H9 (cell line): Measurements from ENCODE around the gene TRIM44. TPM values are rescaled to one million over a fixed set of nuclear protein-coding genes. Genes with fewer than 3 reads are reported as not detected.

ENCODE experiments used
- DNase-seq: peaks from one replicate; pipeline ENCODE4 v3.0.0-alpha.2; 2017
- H2AFZ ChIP-seq: one replicate; pipeline ENCODE4 v1.6.1; 2013; ENCODE audit warnings: mild to moderate bottlenecking, low read length, control low read depth, moderate library complexity
- H2AK5ac ChIP-seq: 2 replicates; pipeline ENCODE4 v1.6.1; 2013; ENCODE audit warnings: low read length, control low read depth, mixed read lengths; ENCODE audit not compliant: insufficient read length
- H2BK120ac ChIP-seq: one replicate; pipeline ENCODE4 v1.6.1; 2013; ENCODE audit warnings: low read depth, mild to moderate bottlenecking, low read length, control low read depth, inconsistent platforms; ENCODE audit not compliant: poor library complexity, severe bottlenecking
- H2BK12ac ChIP-seq: 2 replicates; pipeline ENCODE4 v1.6.1; 2013; ENCODE audit warnings: low read length, control low read depth, mixed read lengths, low read depth; ENCODE audit not compliant: insufficient read length
- H2BK15ac ChIP-seq: 2 replicates; pipeline ENCODE4 v1.6.1; 2013; ENCODE audit warnings: low read depth, low read length, control low read depth
- H2BK20ac ChIP-seq: one replicate; pipeline ENCODE4 v1.6.1; 2013; ENCODE audit warnings: low read depth, mild to moderate bottlenecking, low read length, control low read depth, inconsistent platforms; ENCODE audit not compliant: poor library complexity, severe bottlenecking
- H2BK5ac ChIP-seq: 2 replicates; pipeline ENCODE4 v1.6.1; 2013; ENCODE audit warnings: low read length, control low read depth, mixed read lengths; ENCODE audit not compliant: insufficient read length
- H3K14ac ChIP-seq: 2 replicates; pipeline ENCODE4 v1.6.1; 2013; ENCODE audit warnings: low read length, control low read depth; ENCODE audit not compliant: insufficient read depth
- H3K18ac ChIP-seq: 2 replicates; pipeline ENCODE4 v1.6.1; 2013; ENCODE audit warnings: low read depth, mild to moderate bottlenecking, mixed read lengths, low read length, control low read depth; ENCODE audit not compliant: insufficient read length
- H3K23ac ChIP-seq: 2 replicates; pipeline ENCODE4 v1.6.1; 2013; ENCODE audit warnings: low read length, control low read depth, mixed read lengths, low read depth; ENCODE audit not compliant: insufficient read length
- H3K23me2 ChIP-seq: 2 replicates; pipeline ENCODE4 v1.6.1; 2013; ENCODE audit warnings: low read depth, mild to moderate bottlenecking, mixed read lengths, low read length, control low read depth; ENCODE audit not compliant: insufficient read length, poor library complexity, severe bottlenecking
- H3K27ac ChIP-seq: 2 replicates; pipeline ENCODE4 v1.5.1; 2013; ENCODE audit warnings: low read length, control low read depth, mixed read lengths, low read depth; ENCODE audit not compliant: insufficient read length
- H3K27me3 ChIP-seq: 2 replicates; pipeline ENCODE4 v1.6.1; 2013; ENCODE audit warnings: low read length, control low read depth, inconsistent platforms; ENCODE audit not compliant: insufficient read depth
- H3K4ac ChIP-seq: 2 replicates; pipeline ENCODE4 v1.6.1; 2013; ENCODE audit warnings: low read depth, mild to moderate bottlenecking, control low read depth, inconsistent platforms, low read length, moderate library complexity
- H3K4me1 ChIP-seq: 2 replicates; pipeline ENCODE4 v1.6.1; 2013; ENCODE audit warnings: low read length, control low read depth, inconsistent platforms; ENCODE audit not compliant: insufficient read depth
- H3K4me2 ChIP-seq: 2 replicates; pipeline ENCODE4 v1.6.1; 2013; ENCODE audit warnings: low read length, control low read depth, mixed read lengths; ENCODE audit not compliant: insufficient read length, insufficient read depth
- H3K56ac ChIP-seq: 2 replicates; pipeline ENCODE4 v1.6.1; 2013; ENCODE audit warnings: low read depth, mild to moderate bottlenecking, mixed read lengths, low read length, control low read depth; ENCODE audit not compliant: insufficient read length
- H3K79me1 ChIP-seq: 2 replicates; pipeline ENCODE4 v1.6.1; 2013; ENCODE audit warnings: low read depth, mild to moderate bottlenecking, moderate library complexity, low read length, control low read depth, inconsistent platforms; ENCODE audit not compliant: insufficient read depth, poor library complexity, severe bottlenecking
- H3K79me2 ChIP-seq: 2 replicates; pipeline ENCODE4 v1.6.1; 2013; ENCODE audit warnings: low read length, control low read depth, inconsistent platforms; ENCODE audit not compliant: insufficient read depth
- H3K9ac ChIP-seq: 2 replicates; pipeline ENCODE4 v1.6.1; 2013; ENCODE audit warnings: low read length, control low read depth, mixed read lengths; ENCODE audit not compliant: insufficient read length; ENCODE audit errors: extremely low read depth
- H3K9me3 ChIP-seq: one replicate; pipeline ENCODE4 v1.6.1; 2013; ENCODE audit warnings: low read depth, low read length, inconsistent platforms; ENCODE audit not compliant: control insufficient read depth
- H3T11ph ChIP-seq: one replicate; pipeline ENCODE4 v1.6.1; 2013; ENCODE audit warnings: mild to moderate bottlenecking, low read length, control low read depth, inconsistent platforms
- H4K20me1 ChIP-seq: one replicate; pipeline ENCODE4 v1.6.1; 2013; ENCODE audit not compliant: control insufficient read depth, insufficient read length, insufficient read depth
- H4K5ac ChIP-seq: 2 replicates; pipeline ENCODE4 v1.6.1; 2013; ENCODE audit warnings: low read depth, mild to moderate bottlenecking, mixed read lengths, low read length, control low read depth; ENCODE audit not compliant: insufficient read length
- H4K8ac ChIP-seq: replicated peaks from 2 replicates; pipeline ENCODE4 v1.6.1; 2013; ENCODE audit warnings: low read length, control low read depth, mixed read lengths, low read depth; ENCODE audit not compliant: insufficient read length
- H4K91ac ChIP-seq: 2 replicates; pipeline ENCODE4 v1.6.1; 2013; ENCODE audit warnings: low read depth, mild to moderate bottlenecking, moderate library complexity, mixed read lengths, low read length, control low read depth; ENCODE audit not compliant: insufficient read length
- H3K27ac Mint-ChIP-seq, 3 experiments: 2 replicates in 2 of 3; 3 replicates in 1 of 3; pipeline ENCODE4 v1.8.0; 2020 to 2021; ENCODE audit warnings: mixed read lengths in 3 of 3, mild to moderate bottlenecking in 1 of 3, moderate library complexity in 1 of 3
- H3K27me3 Mint-ChIP-seq: 2 replicates; pipeline ENCODE4 v1.8.0; 2021; ENCODE audit warnings: low read depth, mild to moderate bottlenecking, moderate library complexity, mixed read lengths
- H3K36me3 Mint-ChIP-seq, 3 experiments: 2 replicates in 2 of 3; 3 replicates in 1 of 3; pipeline ENCODE4 v1.8.0; 2020 to 2021; ENCODE audit warnings: low read depth in 3 of 3, mixed read lengths in 3 of 3; ENCODE audit not compliant: insufficient read depth in 1 of 3
- H3K4me1 Mint-ChIP-seq, 2 experiments: 2 replicates each; pipeline ENCODE4 v1.8.0; 2020; ENCODE audit warnings: mixed read lengths in 2 of 2
- H3K4me3 Mint-ChIP-seq, 2 experiments: 2 replicates in 1 of 2; 3 replicates in 1 of 2; pipeline ENCODE4 v1.8.0; 2020 to 2021; ENCODE audit warnings: mild to moderate bottlenecking in 2 of 2, mixed read lengths in 2 of 2, moderate library complexity in 1 of 2
- H3K9me3 Mint-ChIP-seq, 2 experiments: 2 replicates in 1 of 2; 3 replicates in 1 of 2; pipeline ENCODE4 v1.8.0; 2020; ENCODE audit warnings: mild to moderate bottlenecking in 2 of 2, mixed read lengths in 2 of 2, moderate library complexity in 1 of 2
- WGBS: extraction: QIAGEN DNeasy Blood & Tissue Kit; methylation state at CpG from one replicate; pipeline ENCODE4 v1.1.7; 2013; ENCODE audit warnings: missing lambda C conversion rate, low lambda C conversion rate, mixed read lengths; ENCODE audit not compliant: insufficient read length; ENCODE audit errors: extremely low coverage; 5-methylcytosine and 5-hydroxymethylcytosine counted together
- total RNA-seq: library from RNA; stranded (reverse); gene quantifications from 2 replicates; pipeline ENCODE4 v1.2.1, GENCODE V29; 2021
- TF ChIP-seq, protein P1 (sequence below): fragments of 200-600 bp; sonication (generic); conservative IDR thresholded peaks from 3 replicates; pipeline ENCODE4 v1.8.0; 2021; ENCODE audit warnings: antibody characterized with exemption, mild to moderate bottlenecking

The TRIM44 gene
- total RNA-seq, 1 experiment from 2014 or later, result 37.7 TPM

DNA sequence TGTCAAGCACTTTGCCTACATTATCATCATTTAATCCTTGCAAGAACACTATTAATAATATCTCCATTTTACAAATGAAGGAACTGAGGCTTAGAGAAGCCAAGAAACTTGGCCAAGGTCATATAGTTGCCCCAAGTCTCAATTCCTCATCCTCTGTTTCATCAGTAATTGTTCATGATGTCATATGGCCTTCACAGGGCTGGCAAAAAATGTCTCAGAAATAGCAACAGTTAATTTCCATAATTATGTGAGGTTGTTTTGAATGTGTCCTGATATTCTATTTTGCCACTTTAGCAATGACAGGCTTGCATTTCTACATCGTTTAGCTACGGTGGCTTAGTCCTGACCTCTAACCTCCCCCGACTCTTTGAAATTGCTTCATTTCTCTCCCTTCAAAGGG is 20.6 kb upstream of the TRIM44 start:
- no peak overlapping the region for H3K27ac Mint-ChIP-seq
- H3K4me2 ChIP-seq, result no peak overlapping the region
- H3K27ac ChIP-seq, result no peak overlapping the region

More for the DNA sequence above, 20.6 kb upstream of the TRIM44 start:
- no peaks in the 10 kb centered on the region for H3K36me3 Mint-ChIP-seq
- Histone ChIP-seq H4K5ac (no peak overlapping the region), H2AFZ (no peak overlapping the region), H3K9ac (no peak overlapping the region), H4K91ac (no peak overlapping the region), H3K4ac (no peak overlapping the region), H3K56ac (no peak overlapping the region), H2BK15ac (no peak overlapping the region), H2BK120ac (no peak overlapping the region), H3K79me2 (no peaks in the 10 kb centered on the region), H3K27me3 (no peaks in the 10 kb centered on the region), H3K4me1 (no peaks in the 10 kb centered on the region; the same call in 1 of the 2 replicates), H3K14ac (no peak overlapping the region), H3T11ph (no peak overlapping the region), H3K23ac (no peak overlapping the region), H3K9me3 (no peaks in the 10 kb centered on the region), H4K20me1 (no peaks in the 10 kb centered on the region), H2AK5ac (no peak overlapping the region), H3K23me2 (no peaks in the 10 kb centered on the region), H3K79me1 (no peaks in the 10 kb centered on the region), H2BK20ac (no peak overlapping the region), H3K18ac (no peak overlapping the region), H2BK12ac (no peak overlapping the region), H2BK5ac (no peak overlapping the region), H4K8ac (no peak overlapping the region)
- WGBS, result no CpG with 5 or more reads among the region's 3 CpGs
- peaks cover 4% of the 10 kb centered on the region; the same call in 1 of the 2 replicates for H3K27me3 Mint-ChIP-seq
- no peaks in the 10 kb centered on the region; a peak in 1 of 5 replicates for H3K9me3 Mint-ChIP-seq
- no peak overlapping the region for H3K4me3 Mint-ChIP-seq
- TF ChIP-seq, protein P1, sequence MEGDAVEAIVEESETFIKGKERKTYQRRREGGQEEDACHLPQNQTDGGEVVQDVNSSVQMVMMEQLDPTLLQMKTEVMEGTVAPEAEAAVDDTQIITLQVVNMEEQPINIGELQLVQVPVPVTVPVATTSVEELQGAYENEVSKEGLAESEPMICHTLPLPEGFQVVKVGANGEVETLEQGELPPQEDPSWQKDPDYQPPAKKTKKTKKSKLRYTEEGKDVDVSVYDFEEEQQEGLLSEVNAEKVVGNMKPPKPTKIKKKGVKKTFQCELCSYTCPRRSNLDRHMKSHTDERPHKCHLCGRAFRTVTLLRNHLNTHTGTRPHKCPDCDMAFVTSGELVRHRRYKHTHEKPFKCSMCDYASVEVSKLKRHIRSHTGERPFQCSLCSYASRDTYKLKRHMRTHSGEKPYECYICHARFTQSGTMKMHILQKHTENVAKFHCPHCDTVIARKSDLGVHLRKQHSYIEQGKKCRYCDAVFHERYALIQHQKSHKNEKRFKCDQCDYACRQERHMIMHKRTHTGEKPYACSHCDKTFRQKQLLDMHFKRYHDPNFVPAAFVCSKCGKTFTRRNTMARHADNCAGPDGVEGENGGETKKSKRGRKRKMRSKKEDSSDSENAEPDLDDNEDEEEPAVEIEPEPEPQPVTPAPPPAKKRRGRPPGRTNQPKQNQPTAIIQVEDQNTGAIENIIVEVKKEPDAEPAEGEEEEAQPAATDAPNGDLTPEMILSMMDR, result no peak
- H3K4me1 Mint-ChIP-seq, result peaks cover 8 to 11% of the 10 kb centered on the region in 2 experiments
- DNase-seq, result no peak
